GM21390 (cell line): Measurements from ENCODE around the gene CHD1.

Experiments
- ATAC-seq: cut with Tn5 transposase; IDR thresholded peaks from one replicate; pipeline ENCODE4 v1.9.1; 2021; ENCODE audit not compliant: unreplicated experiment

CHD1 gene

GRCh38 chr5:98904780-98905179, 24.0 kb downstream of the CHD1 start:
- no peak for ATAC-seq

DNA sequence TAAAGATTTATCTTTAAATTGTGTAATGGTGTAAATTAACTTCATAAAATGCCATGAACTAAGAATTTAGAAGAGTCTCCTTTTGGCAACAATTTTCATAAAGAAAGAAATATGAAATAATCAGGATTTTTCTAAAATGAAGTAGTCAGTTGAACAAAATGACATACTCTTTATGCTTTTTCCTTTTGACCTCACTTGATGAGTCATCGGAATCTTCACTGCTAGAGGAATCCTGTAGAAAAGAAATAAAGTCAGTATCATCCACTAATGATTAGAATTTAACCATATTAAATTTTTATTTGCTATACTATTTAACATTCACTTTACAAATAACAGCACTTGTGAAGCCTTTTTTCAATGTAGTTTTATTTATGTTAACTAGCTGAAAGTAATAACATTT, 26.1 kb downstream of the CHD1 start:
- no peak for ATAC-seq

DNA sequence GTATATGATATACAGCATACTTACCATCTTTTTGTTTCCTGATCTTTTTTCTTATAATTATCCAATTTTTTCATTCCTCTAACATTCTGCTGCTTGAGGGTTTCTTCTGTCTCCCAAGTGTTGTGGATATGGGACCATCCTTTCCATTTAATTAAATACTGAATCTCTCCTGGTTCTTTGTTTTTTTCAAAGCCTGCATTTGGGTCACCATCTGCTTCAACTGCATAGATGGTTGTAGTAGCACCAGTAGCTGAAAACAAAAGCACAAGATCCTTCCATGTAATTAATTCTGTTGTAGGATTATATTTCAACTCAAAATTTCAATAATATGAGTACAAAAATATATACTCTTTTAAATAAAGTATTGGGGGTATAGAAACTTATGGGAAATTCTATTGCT, 29.4 kb downstream of the CHD1 start:
- no peak for ATAC-seq

GRCh38 chr5:98898743-98899142, 30.1 kb downstream of the CHD1 start:
- ATAC-seq = no peak

DNA sequence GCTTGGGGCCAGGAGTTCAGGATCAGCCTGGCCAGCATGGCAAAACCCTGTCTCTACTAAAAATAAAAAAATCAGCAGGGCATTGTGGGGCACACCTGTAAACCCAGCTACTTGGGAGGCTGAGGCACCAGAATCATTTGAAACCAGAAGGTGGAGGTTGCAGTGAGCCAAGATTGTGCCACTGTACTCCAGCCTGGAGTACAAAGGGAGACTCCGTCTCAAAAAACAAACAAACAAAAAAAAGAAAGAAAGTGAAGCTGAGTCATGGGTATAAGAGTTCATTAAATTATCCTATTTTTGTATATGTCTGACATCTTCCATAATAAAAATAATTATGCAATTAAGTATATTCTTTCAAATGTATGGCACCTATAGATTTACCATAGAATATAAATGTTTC, 37.2 kb downstream of the CHD1 start:
- ATAC-seq = no peak

DNA sequence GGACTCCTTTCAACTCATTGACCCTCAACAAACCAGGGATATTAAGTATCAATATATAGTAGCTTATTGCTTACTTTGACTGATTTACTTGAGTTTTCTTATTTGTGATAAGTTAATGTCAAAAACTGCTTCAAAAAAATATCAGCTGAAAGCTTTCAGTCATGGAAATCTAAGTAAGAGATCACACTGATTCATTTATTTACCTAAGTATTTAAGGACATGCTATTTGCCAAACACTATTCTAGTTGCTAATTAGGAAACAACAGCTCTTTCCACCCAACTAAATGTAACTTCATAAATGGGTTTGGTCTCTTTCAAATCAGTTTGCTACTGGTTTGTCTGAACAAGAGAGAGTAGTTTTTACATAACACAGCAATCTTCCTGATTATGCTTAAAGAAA, 48.2 kb downstream of the CHD1 start:
- no peak for ATAC-seq

- no peak for ATAC-seq
Observed at GRCh38 chr5:98880151-98880550, 48.7 kb downstream of the CHD1 start.

DNA sequence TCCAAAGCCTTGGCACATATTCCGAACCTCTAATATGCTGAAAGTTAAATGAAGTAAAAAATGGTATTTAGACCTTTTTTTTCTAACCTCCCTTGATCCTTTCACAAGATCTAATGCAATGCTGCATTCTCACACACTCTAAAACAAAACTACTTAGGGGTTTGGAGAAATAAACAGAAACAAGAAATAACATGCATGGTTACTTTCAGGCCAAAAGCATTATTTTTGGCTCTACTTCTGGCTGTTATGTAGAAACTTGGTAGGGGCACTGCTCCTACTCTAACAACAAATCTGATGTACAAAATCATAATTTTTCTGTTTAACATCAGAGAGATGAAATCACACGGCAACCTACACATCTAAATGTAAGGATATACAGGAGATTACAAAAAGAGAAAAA, 51.2 kb downstream of the CHD1 start:
- ATAC-seq = peak; percentile 64

DNA sequence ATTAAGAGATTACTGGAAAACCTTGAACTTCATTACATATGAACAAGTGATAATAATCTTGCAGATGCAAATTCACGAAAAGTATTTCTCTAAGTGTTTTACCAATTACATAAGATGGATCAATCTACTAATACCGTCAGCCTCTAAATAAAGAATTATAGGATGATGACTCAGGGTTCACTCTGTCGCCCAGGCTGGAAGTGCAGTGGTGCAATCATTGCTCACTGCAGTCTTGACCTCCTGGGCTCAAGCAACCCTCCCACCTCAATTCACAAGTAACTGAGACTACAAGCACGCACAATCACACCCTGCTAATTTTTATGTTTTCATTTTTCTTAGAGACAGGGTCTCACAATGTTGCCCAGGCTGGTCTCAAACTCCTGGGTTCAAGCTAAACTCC, 56.1 kb downstream of the CHD1 start:
- ATAC-seq = no peak

GRCh38 chr5:98865690-98866089, 63.1 kb downstream of the CHD1 start:
- no peak for ATAC-seq

GRCh38 chr5:98847054-98847453, 81.8 kb downstream of the CHD1 start:
- no peak for ATAC-seq

DNA sequence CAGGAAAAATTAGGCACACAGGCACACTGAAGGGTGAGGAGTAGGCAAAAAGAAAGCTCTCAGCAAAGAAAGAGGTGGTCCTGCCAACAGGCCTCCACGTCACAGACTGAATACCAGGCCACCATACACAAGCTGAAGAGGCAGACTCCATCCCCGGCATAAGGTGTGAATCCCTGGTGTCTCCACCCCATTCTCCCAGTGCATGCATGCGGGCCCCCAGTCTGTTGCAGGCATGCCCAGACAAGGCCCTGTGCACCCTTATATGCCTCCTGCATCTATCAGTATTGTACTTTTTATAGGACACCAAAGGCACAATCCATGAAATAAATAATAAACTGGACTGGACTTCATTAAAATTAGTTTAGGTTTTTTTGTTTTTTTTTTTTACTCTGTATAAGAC, 82.3 kb downstream of the CHD1 start:
- no peak for ATAC-seq

DNA sequence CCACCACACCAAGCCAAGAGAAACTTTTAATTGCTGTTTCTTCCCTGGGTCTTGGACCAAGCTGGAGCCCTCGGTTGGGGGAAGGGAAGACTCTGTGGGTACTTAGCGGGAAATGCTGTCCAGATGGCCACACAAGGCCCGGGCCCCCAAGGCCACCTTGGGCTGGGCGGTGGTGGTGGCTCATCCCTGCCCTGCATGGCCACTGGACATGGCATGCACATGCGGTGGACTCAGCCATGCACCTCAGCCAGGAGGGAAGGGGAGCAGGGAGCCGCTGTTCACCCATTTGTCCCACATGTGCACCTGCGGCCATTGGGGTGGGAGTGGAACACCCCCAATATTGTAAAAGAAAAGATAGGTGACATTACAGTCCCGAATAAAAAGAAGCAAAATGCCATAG, 82.9 kb downstream of the CHD1 start:
- no peak for ATAC-seq

DNA sequence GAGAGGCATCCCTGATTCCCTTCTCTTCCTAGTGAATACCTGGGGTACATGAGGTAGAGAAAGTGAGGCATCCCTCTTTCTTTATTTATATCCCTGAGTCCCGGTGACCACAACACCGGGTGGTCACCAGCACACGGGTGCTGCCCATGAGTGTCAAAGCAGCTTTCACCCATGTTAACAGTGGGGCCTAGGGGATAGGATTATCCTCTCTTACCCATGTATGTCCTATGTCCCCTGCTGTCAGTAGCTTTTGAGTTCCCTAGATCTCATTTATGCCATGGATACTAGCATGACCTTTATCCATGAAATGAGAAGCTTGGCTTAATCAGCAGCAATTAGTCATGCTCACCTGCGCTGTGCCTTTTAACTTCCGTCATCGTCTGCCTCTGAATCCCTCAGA, 83.9 kb downstream of the CHD1 start:
- no peak for ATAC-seq

- ATAC-seq = no peak
Observed at GRCh38 chr5:98843481-98843880, 85.3 kb downstream of the CHD1 start.

DNA sequence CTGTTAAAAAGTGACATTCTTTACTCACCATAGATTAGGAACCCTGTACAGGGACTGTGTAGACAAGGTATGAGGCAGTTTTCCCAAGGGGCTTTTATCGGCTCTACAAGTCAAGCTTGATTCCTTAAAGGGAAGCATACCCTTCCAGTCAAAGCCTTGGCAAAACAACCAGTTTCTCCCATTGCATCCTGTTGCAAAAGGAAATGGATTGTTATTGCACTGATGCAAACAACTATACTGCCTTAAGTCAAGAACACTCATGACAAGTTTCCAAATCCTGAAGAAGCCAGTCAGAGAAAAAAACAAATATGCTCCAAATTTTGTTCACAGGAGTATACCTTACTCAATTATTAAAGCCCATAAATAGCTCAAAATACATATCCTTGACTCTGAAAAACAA, 87.9 kb downstream of the CHD1 start:
- ATAC-seq = no peak

- ATAC-seq = no peak
Observed at GRCh38 chr5:98839469-98840383, 89.1 kb downstream of the CHD1 start.

DNA sequence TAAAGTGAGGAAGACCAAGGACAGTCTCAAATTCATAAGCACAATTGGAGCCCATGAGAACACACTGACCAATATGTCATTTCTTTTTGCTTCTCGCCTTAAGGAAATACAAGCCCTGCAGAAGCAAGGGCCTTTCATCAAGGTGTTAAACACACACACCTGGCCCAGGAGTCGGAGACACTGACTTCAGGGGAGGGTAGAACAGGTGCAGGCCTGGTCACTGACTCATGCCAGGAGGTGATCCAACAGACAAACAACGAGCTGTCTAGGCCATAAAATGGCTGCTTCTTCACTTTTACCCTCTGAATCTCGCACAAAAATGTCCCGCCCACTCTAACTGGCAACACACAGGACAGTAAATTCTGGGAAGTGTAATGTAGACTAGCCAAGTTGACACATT, 92.6 kb downstream of the CHD1 start:
- ATAC-seq = no peak

- no peak for ATAC-seq
Observed at GRCh38 chr5:98827588-98828284, 101.1 kb downstream of the CHD1 start.

DNA sequence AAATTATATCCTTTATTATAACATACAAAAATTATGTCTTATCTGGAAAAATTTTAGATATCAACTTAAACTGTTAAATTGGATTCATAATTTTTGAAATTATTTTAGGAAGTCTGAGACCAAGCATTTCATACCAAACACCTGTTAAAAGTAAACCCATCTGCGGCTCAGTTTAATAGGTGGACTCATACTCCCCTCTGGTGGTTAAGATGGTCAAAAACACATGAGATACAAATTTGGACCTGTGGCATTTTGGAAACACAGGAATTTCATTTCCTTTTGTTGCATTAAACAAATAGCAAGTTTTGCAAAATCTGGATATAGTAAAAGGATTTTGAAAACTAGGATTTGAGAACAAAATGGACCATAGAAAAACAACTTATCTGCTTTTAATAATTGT, 101.6 kb downstream of the CHD1 start:
- ATAC-seq = peak; percentile 71

- no peak for ATAC-seq
Observed at GRCh38 chr5:98825582-98826375, 103.0 kb downstream of the CHD1 start.
